K562 (cell line): Measurements from ENCODE around the gene HOXC5. TPM values are rescaled to one million over a fixed set of nuclear protein-coding genes. Genes with fewer than 3 reads are reported as not detected.

Experiments
- ARHGAP35 ChIP-seq: fragments of 450-650 bp; IDR thresholded peaks from 2 replicates; pipeline ENCODE4 v1.6.1; 2018; ENCODE audit not compliant: partially characterized antibody
- CBX3 ChIP-seq, 2 experiments: IDR thresholded peaks; 1 replicate in 1 of 2; 2 replicates in 1 of 2; pipeline ENCODE4 v1.6.1; 2012; ENCODE audit warnings: inconsistent platforms in 2 of 2, low read length in 2 of 2, borderline replicate concordance in 1 of 2, control low read depth in 1 of 2
- CHD2 ChIP-seq: IDR thresholded peaks from 2 replicates; pipeline ENCODE4 v1.6.1; 2011; ENCODE audit warnings: low read depth, low read length
- E2F3 ChIP-seq: fragments of 250-450 bp; sonication (Bioruptor Pico); IDR thresholded peaks from 2 replicates; pipeline ENCODE4 v1.4.0; 2020; ENCODE audit warnings: mild to moderate bottlenecking
- EP300 ChIP-seq: IDR thresholded peaks from 2 replicates; pipeline ENCODE4 v1.6.1; 2012; ENCODE audit warnings: low read length, improper control_type of control experiment
- JUN ChIP-seq, 2 experiments: sonication (generic) in 1 of 2; formaldehyde crosslinking in 1 of 2; IDR thresholded peaks; 2 replicates each; pipeline versions ENCODE4 v1.6.1 to v1.8.0; 2012 to 2022; ENCODE audit warnings: borderline replicate concordance in 2 of 2, mild to moderate bottlenecking in 2 of 2, improper control_type of control experiment in 1 of 2, low read depth in 1 of 2, low read length in 1 of 2, missing genetic modification reagents in 1 of 2
- NELFE ChIP-seq: IDR thresholded peaks from 2 replicates; pipeline ENCODE4 v1.6.1; 2011; ENCODE audit warnings: mild to moderate bottlenecking; ENCODE audit not compliant: insufficient read depth, insufficient read length
- NONO ChIP-seq, 2 experiments: fragments of 200-400 bp in 1 of 2; fragments of 450-650 bp in 1 of 2; formaldehyde crosslinking in 1 of 2; IDR thresholded peaks; 2 replicates each; pipeline ENCODE4 v1.6.1; 2017; ENCODE audit warnings: low read depth in 2 of 2, mild to moderate bottlenecking in 2 of 2, moderate library complexity in 2 of 2, low read length in 1 of 2
- RBM39 ChIP-seq: fragments of 200-400 bp; formaldehyde crosslinking; optimal IDR thresholded peaks from 2 replicates; pipeline ENCODE3; 2018; ENCODE audit warnings: low read depth, low read length
- TAF7 ChIP-seq: fragments of 450-650 bp; IDR thresholded peaks from 2 replicates; pipeline ENCODE4 v1.6.1; 2016; ENCODE audit warnings: missing genetic modification characterization, missing compliant biosample characterization
- TFAM ChIP-seq: fragments of 250-450 bp; sonication (Bioruptor Pico); conservative IDR thresholded peaks from 2 replicates; pipeline ENCODE4 v1.5.0; 2021; ENCODE audit warnings: mild to moderate bottlenecking, moderate library complexity
- polyA plus RNA-seq, 8 experiments: library from polyadenylated mRNA; depleted of rRNA in 4 of 8; stranded (reverse) in 5 of 8; unstranded in 3 of 8; fragments of >200 nt; fragmentation: Nextera tagmentation in 2 of 8; fragmentation: Illumina TruSeq in 1 of 8; extraction: Ambion mirVana in 2 of 8; extraction: Trizol in 1 of 8; gene quantifications; 2 replicates each; pipeline versions ENCODE4 v1.2.1 to v1.2.3, GENCODE V29; 2011 to 2014; ENCODE audit warnings: inconsistent platforms in 1 of 8, missing spikeins in 1 of 8
- total RNA-seq, 7 experiments: library from RNA; depleted of rRNA in 6 of 7; stranded (reverse); fragments of >200 nt in 6 of 7; fragmentation: Illumina TruSeq in 2 of 7; extraction: Trizol in 2 of 7; gene quantifications; 2 replicates each; pipeline versions ENCODE4 v1.2.1 to v1.2.3, GENCODE V29; 2011 to 2021; ENCODE audit warnings: low replicate concordance in 1 of 7
- TF ChIP-seq, protein P1 (sequence below): sonication (generic); formaldehyde crosslinking; IDR thresholded peaks from 2 replicates; pipeline ENCODE4 v1.8.0; 2022; ENCODE audit warnings: missing genetic modification reagents, mild to moderate bottlenecking, borderline replicate concordance
- TF ChIP-seq, protein P2 (sequence below): fragments of 200-800 bp; sonication (Bioruptor generic); IDR thresholded peaks from 2 replicates; pipeline ENCODE4 v1.6.1; 2017; ENCODE audit warnings: missing genetic modification characterization, missing compliant biosample characterization
- TF ChIP-seq, protein P3 (sequence below): sonication (generic); formaldehyde crosslinking; IDR thresholded peaks from 2 replicates; pipeline ENCODE4 v1.8.0; 2022; ENCODE audit warnings: mild to moderate bottlenecking, missing genetic modification reagents, borderline replicate concordance
- TF ChIP-seq, protein P4 (sequence below), 3 experiments: IDR thresholded peaks in 2 of 3; conservative IDR thresholded peaks in 1 of 3; 2 replicates each; pipeline ENCODE4 v1.5.1; 2011 to 2012; ENCODE audit warnings: low read length in 3 of 3, mild to moderate bottlenecking in 3 of 3, control low read depth in 2 of 3, improper control_type of control experiment in 1 of 3, inconsistent platforms in 1 of 3, low read depth in 1 of 3, mixed read lengths in 1 of 3, moderate library complexity in 1 of 3; ENCODE audit not compliant: insufficient read depth in 2 of 3
- TF ChIP-seq, protein P5 (sequence below): fragments of 450-650 bp; IDR thresholded peaks from 2 replicates; pipeline ENCODE4 v1.6.1; 2016; ENCODE audit warnings: borderline replicate concordance

The HOXC5 gene
- total and polyA plus RNA-seq, 9 of the 15 experiments (the other 6 are each of a cell fraction or from before 2014, with no cell fraction given): 0.10 to 0.44 (median 0.18) TPM; not detected in 4

DNA sequence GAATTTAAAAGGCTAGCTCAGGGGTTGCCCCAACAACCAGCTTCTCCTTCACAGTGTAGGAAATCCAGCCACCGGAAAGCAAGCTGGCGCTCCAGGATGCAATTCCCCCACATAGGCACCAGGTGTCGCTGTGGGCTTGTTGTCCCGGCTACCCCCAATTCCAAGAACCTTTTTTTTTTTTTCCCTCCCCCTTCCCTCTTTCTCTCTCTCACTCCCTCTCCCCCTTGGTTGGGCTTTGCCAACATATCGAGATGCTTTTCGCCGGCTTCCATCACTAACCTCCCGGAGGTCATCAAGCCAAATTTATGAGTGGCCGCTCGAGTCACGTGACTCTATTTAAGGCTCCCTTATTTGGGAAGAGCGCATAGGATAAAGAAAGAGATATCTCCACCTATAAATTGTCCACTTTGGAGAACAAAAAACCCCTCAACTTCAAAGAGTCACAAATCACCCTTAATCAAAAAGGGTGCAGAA, at the start of gene HOXC5 (continued):
- 0 out of 2 replicates have a peak, but pooled peaks have one; percentile 17 for TF ChIP-seq EP300
- TF ChIP-seq, protein P1, sequence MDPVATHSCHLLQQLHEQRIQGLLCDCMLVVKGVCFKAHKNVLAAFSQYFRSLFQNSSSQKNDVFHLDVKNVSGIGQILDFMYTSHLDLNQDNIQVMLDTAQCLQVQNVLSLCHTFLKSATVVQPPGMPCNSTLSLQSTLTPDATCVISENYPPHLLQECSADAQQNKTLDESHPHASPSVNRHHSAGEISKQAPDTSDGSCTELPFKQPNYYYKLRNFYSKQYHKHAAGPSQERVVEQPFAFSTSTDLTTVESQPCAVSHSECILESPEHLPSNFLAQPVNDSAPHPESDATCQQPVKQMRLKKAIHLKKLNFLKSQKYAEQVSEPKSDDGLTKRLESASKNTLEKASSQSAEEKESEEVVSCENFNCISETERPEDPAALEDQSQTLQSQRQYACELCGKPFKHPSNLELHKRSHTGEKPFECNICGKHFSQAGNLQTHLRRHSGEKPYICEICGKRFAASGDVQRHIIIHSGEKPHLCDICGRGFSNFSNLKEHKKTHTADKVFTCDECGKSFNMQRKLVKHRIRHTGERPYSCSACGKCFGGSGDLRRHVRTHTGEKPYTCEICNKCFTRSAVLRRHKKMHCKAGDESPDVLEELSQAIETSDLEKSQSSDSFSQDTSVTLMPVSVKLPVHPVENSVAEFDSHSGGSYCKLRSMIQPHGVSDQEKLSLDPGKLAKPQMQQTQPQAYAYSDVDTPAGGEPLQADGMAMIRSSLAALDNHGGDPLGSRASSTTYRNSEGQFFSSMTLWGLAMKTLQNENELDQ: no peak
- no peak for TF ChIP-seq NONO (IDR thresholded peaks at IDR 0.05; ENCODE audit: low read depth in 2 of 2, low read length in 1 of 2)
- no peak for TF ChIP-seq CHD2
- TF ChIP-seq ARHGAP35: no peak
- TF ChIP-seq JUN (IDR thresholded peaks at IDR 0.05; ENCODE audit: borderline replicate concordance, low read depth, low read length): no peak
- TF ChIP-seq JUN (CRISPR knock-in tag; IDR thresholded peaks at IDR 0.05; ENCODE audit: borderline replicate concordance): no peak
- no peak for TF ChIP-seq TFAM (CRISPR knock-in tag)
- TF ChIP-seq, protein P2, sequence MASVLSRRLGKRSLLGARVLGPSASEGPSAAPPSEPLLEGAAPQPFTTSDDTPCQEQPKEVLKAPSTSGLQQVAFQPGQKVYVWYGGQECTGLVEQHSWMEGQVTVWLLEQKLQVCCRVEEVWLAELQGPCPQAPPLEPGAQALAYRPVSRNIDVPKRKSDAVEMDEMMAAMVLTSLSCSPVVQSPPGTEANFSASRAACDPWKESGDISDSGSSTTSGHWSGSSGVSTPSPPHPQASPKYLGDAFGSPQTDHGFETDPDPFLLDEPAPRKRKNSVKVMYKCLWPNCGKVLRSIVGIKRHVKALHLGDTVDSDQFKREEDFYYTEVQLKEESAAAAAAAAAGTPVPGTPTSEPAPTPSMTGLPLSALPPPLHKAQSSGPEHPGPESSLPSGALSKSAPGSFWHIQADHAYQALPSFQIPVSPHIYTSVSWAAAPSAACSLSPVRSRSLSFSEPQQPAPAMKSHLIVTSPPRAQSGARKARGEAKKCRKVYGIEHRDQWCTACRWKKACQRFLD (CRISPR knock-in tag): no peak
- no peak for TF ChIP-seq TAF7 (tag)
- TF ChIP-seq, protein P3, sequence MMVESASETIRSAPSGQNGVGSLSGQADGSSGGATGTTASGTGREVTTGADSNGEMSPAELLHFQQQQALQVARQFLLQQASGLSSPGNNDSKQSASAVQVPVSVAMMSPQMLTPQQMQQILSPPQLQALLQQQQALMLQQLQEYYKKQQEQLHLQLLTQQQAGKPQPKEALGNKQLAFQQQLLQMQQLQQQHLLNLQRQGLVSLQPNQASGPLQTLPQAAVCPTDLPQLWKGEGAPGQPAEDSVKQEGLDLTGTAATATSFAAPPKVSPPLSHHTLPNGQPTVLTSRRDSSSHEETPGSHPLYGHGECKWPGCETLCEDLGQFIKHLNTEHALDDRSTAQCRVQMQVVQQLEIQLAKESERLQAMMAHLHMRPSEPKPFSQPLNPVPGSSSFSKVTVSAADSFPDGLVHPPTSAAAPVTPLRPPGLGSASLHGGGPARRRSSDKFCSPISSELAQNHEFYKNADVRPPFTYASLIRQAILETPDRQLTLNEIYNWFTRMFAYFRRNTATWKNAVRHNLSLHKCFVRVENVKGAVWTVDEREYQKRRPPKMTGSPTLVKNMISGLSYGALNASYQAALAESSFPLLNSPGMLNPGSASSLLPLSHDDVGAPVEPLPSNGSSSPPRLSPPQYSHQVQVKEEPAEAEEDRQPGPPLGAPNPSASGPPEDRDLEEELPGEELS: no peak
- TF ChIP-seq NELFE: no peak
- TF ChIP-seq, protein P4, sequence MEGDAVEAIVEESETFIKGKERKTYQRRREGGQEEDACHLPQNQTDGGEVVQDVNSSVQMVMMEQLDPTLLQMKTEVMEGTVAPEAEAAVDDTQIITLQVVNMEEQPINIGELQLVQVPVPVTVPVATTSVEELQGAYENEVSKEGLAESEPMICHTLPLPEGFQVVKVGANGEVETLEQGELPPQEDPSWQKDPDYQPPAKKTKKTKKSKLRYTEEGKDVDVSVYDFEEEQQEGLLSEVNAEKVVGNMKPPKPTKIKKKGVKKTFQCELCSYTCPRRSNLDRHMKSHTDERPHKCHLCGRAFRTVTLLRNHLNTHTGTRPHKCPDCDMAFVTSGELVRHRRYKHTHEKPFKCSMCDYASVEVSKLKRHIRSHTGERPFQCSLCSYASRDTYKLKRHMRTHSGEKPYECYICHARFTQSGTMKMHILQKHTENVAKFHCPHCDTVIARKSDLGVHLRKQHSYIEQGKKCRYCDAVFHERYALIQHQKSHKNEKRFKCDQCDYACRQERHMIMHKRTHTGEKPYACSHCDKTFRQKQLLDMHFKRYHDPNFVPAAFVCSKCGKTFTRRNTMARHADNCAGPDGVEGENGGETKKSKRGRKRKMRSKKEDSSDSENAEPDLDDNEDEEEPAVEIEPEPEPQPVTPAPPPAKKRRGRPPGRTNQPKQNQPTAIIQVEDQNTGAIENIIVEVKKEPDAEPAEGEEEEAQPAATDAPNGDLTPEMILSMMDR (IDR thresholded peaks at IDR 0.05 in 2 of 3, conservative IDR thresholded peaks at IDR 0.05 in 1 of 3; ENCODE audit: insufficient read depth in 2 of 3, low read depth in 1 of 3, low read length in 3 of 3): peak; percentile 95 to 96 (median 95)
- no peak for TF ChIP-seq E2F3 (CRISPR knock-in tag)
- TF ChIP-seq, protein P5, sequence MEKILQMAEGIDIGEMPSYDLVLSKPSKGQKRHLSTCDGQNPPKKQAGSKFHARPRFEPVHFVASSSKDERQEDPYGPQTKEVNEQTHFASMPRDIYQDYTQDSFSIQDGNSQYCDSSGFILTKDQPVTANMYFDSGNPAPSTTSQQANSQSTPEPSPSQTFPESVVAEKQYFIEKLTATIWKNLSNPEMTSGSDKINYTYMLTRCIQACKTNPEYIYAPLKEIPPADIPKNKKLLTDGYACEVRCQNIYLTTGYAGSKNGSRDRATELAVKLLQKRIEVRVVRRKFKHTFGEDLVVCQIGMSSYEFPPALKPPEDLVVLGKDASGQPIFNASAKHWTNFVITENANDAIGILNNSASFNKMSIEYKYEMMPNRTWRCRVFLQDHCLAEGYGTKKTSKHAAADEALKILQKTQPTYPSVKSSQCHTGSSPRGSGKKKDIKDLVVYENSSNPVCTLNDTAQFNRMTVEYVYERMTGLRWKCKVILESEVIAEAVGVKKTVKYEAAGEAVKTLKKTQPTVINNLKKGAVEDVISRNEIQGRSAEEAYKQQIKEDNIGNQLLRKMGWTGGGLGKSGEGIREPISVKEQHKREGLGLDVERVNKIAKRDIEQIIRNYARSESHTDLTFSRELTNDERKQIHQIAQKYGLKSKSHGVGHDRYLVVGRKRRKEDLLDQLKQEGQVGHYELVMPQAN: no peak
- TF ChIP-seq CBX3 (IDR thresholded peaks at IDR 0.05; ENCODE audit: borderline replicate concordance in 1 of 2, low read length in 2 of 2): peak in 1 of 2 experiments; percentile 59; a peak in 1 of 3 replicates
- TF ChIP-seq RBM39: peak; percentile 49
